Tibial artery (tissue), 4 donors: ENCODE data around the gene MR1.
"Not testable (repeated sequence)": the region's sequence is repeated elsewhere in the genome, so short reads cannot be mapped to it uniquely, and the experiment has no call there.

Source experiments
- DNase-seq, 2 donors: peaks; one replicate each; pipeline ENCODE4 v3.0.0-alpha.2; 2019
- H3K27ac ChIP-seq, 2 donors: fragments of 200-600 bp; sonication (generic) in 1 of 2; 1 replicate in 1 of 2; 2 replicates in 1 of 2; pipeline ENCODE4 v1.5.1; 2018 to 2019; ENCODE audit warnings: mild to moderate bottlenecking in 1 of 2
- H3K27me3 ChIP-seq, 2 donors: fragments of 200-600 bp; sonication (generic) in 1 of 2; one replicate each; pipeline versions ENCODE4 v1.5.1 to v1.6.0; 2016 to 2019
- H3K36me3 ChIP-seq, 3 donors: fragments of 200-600 bp; sonication (generic) in 2 of 3; one replicate each; pipeline ENCODE4 v1.5.1; 2016 to 2019; ENCODE audit warnings: mild to moderate bottlenecking in 2 of 3
- H3K4me1 ChIP-seq, 4 donors: fragments of 200-600 bp; sonication (generic) in 2 of 4; 1 replicate in 3 of 4; 2 replicates in 1 of 4; pipeline ENCODE4 v1.5.1; 2016 to 2019
- H3K4me3 ChIP-seq, 2 donors: fragments of 200-600 bp; sonication (generic) in 1 of 2; 1 replicate in 1 of 2; 2 replicates in 1 of 2; pipeline ENCODE4 v1.5.1; 2018 to 2019; ENCODE audit warnings: mild to moderate bottlenecking in 2 of 2
- H3K9me3 ChIP-seq, 3 donors: fragments of 200-600 bp; sonication (generic) in 1 of 3; one replicate each; pipeline ENCODE4 v1.5.1; 2016 to 2019
- CTCF ChIP-seq, 2 experiments: fragments of 200-600 bp in 1 of 2; fragments of 450-650 bp in 1 of 2; IDR thresholded peaks; one replicate each; pipeline ENCODE4 v1.5.1; 2017 to 2019; ENCODE audit warnings: antibody characterized with exemption in 2 of 2, mild to moderate bottlenecking in 1 of 2, moderate library complexity in 1 of 2
- intact Hi-C: fragments of 100-400 bp; cut with DNase I; formaldehyde crosslinking; loops from one replicate; pipeline ENCODE4 v1.15.0; 2023; ENCODE audit warnings: low total_unique reads

The MR1 gene

GRCh38 chr1:181033128-181033798 lies 520 bp upstream of the MR1 start:
- intact Hi-C loops = loop anchor here (5.0 kb wide), 1 partner anchor 54 kb away; the partner anchor contains the start of gene IER5
- no peaks in the 10 kb centered on the region for H3K27me3 ChIP-seq
- H3K4me3 ChIP-seq = peak overlapping the region; percentile 49 to 54
- H3K4me1 ChIP-seq = peaks cover 0 to 42% (median 28%) of the 10 kb centered on the region in 4 donors
- no peaks in the 10 kb centered on the region for H3K9me3 ChIP-seq
- no peak for TF ChIP-seq CTCF (IDR thresholded peaks at IDR 0.05)
- no peaks in the 10 kb centered on the region for H3K36me3 ChIP-seq
- peak in 1 of 2 donors; percentile 59 for DNase-seq
- peak overlapping the region; percentile 93 to 99 for H3K27ac ChIP-seq

GRCh38 chr1:181035210-181035609 lies 1.4 kb downstream of the MR1 start:
- H3K4me3 ChIP-seq = peak overlapping the region in 1 of 2 donors; percentile 49
- intact Hi-C loops = loop anchor here (5.0 kb wide), 1 partner anchor 107 kb away; no protein-coding TSS in a partner anchor

GRCh38 chr1:181036107-181036836 lies 2.5 kb downstream of the MR1 start:
- Histone ChIP-seq H3K27ac (no peak overlapping the region), H3K4me3 (no peak overlapping the region), H3K36me3 (peaks cover 0 to 4% (median 0%) of the 10 kb centered on the region in 3 donors), H3K4me1 (peaks cover 0 to 53% (median 35%) of the 10 kb centered on the region in 4 donors), H3K9me3 (no peaks in the 10 kb centered on the region), H3K27me3 (no peaks in the 10 kb centered on the region)
- TF ChIP-seq CTCF (IDR thresholded peaks at IDR 0.05) = no peak
- intact Hi-C loops = loop anchor here (5.0 kb wide), 1 partner anchor 106 kb away; no protein-coding TSS in a partner anchor
- DNase-seq = no peak

More at GRCh38 chr1:181035210-181035609, 1.4 kb downstream of the MR1 start:
- not testable (repeated sequence) for H3K27ac ChIP-seq, H3K27me3 ChIP-seq, H3K36me3 ChIP-seq, DNase-seq, H3K9me3 ChIP-seq
- peaks cover 0 to 42% (median 28%) of the 10 kb centered on the region in 4 donors for H3K4me1 ChIP-seq

- no peak for TF ChIP-seq CTCF (IDR thresholded peaks at IDR 0.05)
- no peak overlapping the region for H3K4me3 ChIP-seq
- H3K4me1 ChIP-seq = peaks cover 0 to 63% (median 41%) of the 10 kb centered on the region in 4 donors
- H3K9me3 ChIP-seq = no peaks in the 10 kb centered on the region
- peaks cover 0 to 4% (median 0%) of the 10 kb centered on the region in 3 donors for H3K36me3 ChIP-seq
- H3K27ac ChIP-seq = no peak overlapping the region
- no peaks in the 10 kb centered on the region for H3K27me3 ChIP-seq
- no peak for DNase-seq
- intact Hi-C loops = loop anchor here (5.0 kb wide), 1 partner anchor 105 kb away; no protein-coding TSS in a partner anchor
These were observed 3.6 kb downstream of the MR1 start for GRCh38 chr1:181037386-181037785.

GRCh38 chr1:181038399-181038873 lies 4.7 kb downstream of the MR1 start:
- no peaks in the 10 kb centered on the region for H3K27me3 ChIP-seq
- no peaks in the 10 kb centered on the region for H3K9me3 ChIP-seq
- H3K27ac ChIP-seq = peak overlapping the region in 1 of 2 donors; percentile 10
- H3K4me3 ChIP-seq = no peak overlapping the region
- peaks cover 0 to 4% (median 0%) of the 10 kb centered on the region in 3 donors for H3K36me3 ChIP-seq
- TF ChIP-seq CTCF (IDR thresholded peaks at IDR 0.05) = peak; percentile 50 to 69
- no peak for DNase-seq
- intact Hi-C loops = loop anchor here (5.0 kb wide), 1 partner anchor 104 kb away; no protein-coding TSS in a partner anchor
- H3K4me1 ChIP-seq = peaks cover 0 to 65% (median 36%) of the 10 kb centered on the region in 4 donors
